OCI-LY7 (cell line): ENCODE results near the gene ABCA12.

Source experiments
- CTCF ChIP-seq: fragments of 200-600 bp; sonication (generic); conservative IDR thresholded peaks from 2 replicates; pipeline ENCODE4 v1.5.1; 2014; ENCODE audit warnings: mild to moderate bottlenecking, antibody characterized with exemption, low read length, moderate library complexity, mixed read lengths
- EZH2phosphoT487 ChIP-seq: fragments of 200-600 bp; sonication (generic); IDR thresholded peaks from 2 replicates; pipeline ENCODE4 v1.6.1; 2018; ENCODE audit warnings: low read depth, borderline replicate concordance, mild to moderate bottlenecking, mixed run types, antibody characterized with exemption, low read length, moderate library complexity, mixed read lengths

- TF ChIP-seq CTCF (no peak), EZH2phosphoT487 (no peak)
These were observed 7.2 kb upstream of the ABCA12 start for GRCh38 chr2:215145611-215146010.
